GM12873 (cell line): Measurements from ENCODE around the gene UBE2O.

Experiments used
- TF ChIP-seq, protein P1 (sequence below): IDR thresholded peaks from 2 replicates; pipeline ENCODE4 v1.5.1; 2012; ENCODE audit warnings: low read depth, mild to moderate bottlenecking, moderate library complexity, low read length, control low read depth; ENCODE audit not compliant: insufficient read depth; ENCODE audit errors: missing control alignments

UBE2O gene

GRCh38 chr17:76359375-76359774 lies 93.6 kb downstream of the UBE2O start:
- TF ChIP-seq, protein P1, sequence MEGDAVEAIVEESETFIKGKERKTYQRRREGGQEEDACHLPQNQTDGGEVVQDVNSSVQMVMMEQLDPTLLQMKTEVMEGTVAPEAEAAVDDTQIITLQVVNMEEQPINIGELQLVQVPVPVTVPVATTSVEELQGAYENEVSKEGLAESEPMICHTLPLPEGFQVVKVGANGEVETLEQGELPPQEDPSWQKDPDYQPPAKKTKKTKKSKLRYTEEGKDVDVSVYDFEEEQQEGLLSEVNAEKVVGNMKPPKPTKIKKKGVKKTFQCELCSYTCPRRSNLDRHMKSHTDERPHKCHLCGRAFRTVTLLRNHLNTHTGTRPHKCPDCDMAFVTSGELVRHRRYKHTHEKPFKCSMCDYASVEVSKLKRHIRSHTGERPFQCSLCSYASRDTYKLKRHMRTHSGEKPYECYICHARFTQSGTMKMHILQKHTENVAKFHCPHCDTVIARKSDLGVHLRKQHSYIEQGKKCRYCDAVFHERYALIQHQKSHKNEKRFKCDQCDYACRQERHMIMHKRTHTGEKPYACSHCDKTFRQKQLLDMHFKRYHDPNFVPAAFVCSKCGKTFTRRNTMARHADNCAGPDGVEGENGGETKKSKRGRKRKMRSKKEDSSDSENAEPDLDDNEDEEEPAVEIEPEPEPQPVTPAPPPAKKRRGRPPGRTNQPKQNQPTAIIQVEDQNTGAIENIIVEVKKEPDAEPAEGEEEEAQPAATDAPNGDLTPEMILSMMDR: no peak

DNA sequence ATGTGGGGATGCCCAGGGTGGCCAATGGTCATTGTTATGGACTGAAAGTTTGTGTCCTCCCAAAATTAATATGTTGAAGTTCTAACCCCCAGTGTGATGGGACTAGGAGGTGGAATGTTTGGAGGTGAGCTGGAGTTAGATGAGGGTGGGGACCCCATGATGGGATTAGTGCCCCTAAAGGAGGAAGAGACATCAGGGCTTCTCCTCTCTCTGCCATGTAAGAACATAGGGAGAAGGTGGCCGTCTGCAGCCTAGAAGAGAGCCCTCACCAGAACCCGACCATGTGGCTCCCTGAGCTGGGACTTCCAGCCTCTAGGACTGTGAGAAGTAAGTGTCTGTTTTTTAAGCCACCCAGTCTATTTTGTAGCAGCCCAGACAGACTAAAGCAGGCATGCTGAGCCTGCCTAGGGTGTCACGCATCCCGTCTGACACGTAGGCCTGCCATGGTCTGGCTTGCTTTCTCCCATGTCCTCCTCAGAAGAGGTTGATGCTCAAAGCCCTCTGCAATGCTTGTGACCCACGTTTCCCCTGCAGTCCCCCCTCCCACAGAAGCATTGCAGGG lies 95.3 kb downstream of the UBE2O start:
- TF ChIP-seq, protein P1: no peak

DNA sequence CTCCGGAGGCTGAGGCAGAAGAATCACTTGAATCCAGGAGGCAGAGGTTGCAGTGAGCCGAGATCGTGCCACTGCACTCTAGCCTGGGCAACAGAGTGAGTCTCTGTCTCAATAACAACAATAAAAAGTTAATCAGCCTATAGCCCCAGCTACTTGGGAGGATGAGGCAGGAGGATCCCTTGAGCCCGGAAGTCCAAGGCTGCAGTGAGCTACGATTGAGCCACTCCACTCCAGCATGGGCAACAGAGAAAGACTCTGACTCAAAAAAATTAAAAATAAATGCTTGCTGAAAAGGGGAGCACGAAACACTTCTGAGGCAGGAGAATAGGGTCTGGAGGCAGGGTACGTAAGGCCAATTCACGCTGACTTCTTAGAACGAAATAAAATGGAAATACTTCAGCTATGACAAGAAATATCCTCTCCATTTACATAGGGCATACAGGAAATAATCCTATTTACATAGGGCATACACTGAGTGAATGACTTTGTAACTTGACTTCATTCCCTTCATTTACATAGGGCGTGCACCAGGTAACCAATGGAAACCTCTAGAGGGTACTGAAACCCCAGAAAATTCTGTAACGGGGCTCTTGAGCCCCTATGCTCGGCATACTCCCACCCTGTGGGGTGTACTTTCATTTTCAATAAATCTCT lies 96.0 kb downstream of the UBE2O start:
- TF ChIP-seq, protein P1: no peak

- TF ChIP-seq, protein P1: no peak
Measured at GRCh38 chr17:76354747-76355310, 98.1 kb downstream of the UBE2O start.

DNA sequence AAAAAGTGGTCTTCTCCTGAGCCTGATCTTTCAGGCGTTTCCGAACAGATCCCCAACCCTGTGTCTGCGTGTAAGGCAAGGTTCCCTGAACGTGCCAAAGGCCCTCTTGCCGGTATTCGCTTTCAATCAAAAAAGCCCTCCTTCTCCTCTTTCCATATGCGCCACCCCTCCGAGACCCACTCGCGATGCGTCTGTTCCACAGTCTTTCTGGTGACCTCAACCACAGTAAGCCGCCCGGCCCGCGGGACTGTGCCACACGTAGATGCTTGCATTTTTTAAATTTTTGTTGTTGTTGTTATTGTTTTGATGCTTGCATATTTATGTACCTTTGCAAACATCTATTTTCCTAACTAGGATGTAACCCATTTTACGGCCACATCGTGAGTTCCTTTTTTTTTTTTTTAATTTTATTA lies 98.6 kb downstream of the UBE2O start:
- TF ChIP-seq, protein P1: no peak

- TF ChIP-seq, protein P1: peak; percentile 32
Measured at GRCh38 chr17:76353599-76354316, 99.2 kb downstream of the UBE2O start, which contains the start of gene PRPSAP1. Gene PRPSAP1 (minus strand): TSS chr17:76353916. CDS start chr17:76353703, 213 bp downstream.
